Osteocyte (in vitro differentiated cells): ENCODE measurements around the gene GBX1. TPM values are rescaled to one million over a fixed set of nuclear protein-coding genes. Genes with fewer than 3 reads are reported as not detected.

Source experiments
- DNase-seq: peaks from one replicate; pipeline ENCODE4 v3.0.0; 2021; ENCODE audit warnings: mixed read lengths; ENCODE audit not compliant: unreplicated experiment; ENCODE audit errors: extremely low spot score
- H3K27ac Mint-ChIP-seq: one replicate; pipeline ENCODE4 v1.8.0; 2021; ENCODE audit warnings: mild to moderate bottlenecking, mixed read lengths; ENCODE audit not compliant: unreplicated experiment
- H3K27me3 Mint-ChIP-seq: one replicate; pipeline ENCODE4 v1.8.0; 2021; ENCODE audit warnings: mixed read lengths; ENCODE audit not compliant: unreplicated experiment
- H3K36me3 Mint-ChIP-seq: one replicate; pipeline ENCODE4 v1.8.0; 2021; ENCODE audit warnings: mixed read lengths; ENCODE audit not compliant: unreplicated experiment
- H3K4me1 Mint-ChIP-seq: one replicate; pipeline ENCODE4 v1.8.0; 2021; ENCODE audit warnings: mixed read lengths; ENCODE audit not compliant: unreplicated experiment
- H3K4me3 Mint-ChIP-seq: one replicate; pipeline ENCODE4 v1.8.0; 2021; ENCODE audit warnings: mild to moderate bottlenecking, moderate library complexity, mixed read lengths; ENCODE audit not compliant: unreplicated experiment
- H3K9me3 Mint-ChIP-seq: one replicate; pipeline ENCODE4 v1.8.0; 2021; ENCODE audit warnings: mixed read lengths; ENCODE audit not compliant: unreplicated experiment
- CTCF ChIP-seq: fragments of 200-600 bp; sonication (generic); IDR thresholded peaks from 2 replicates; pipeline ENCODE4 v1.5.0; 2021; ENCODE audit warnings: antibody characterized with exemption, mild to moderate bottlenecking, moderate library complexity
- long read RNA-seq: library from polyadenylated mRNA; unstranded; transcript quantifications from one replicate; pipeline ENCODE4 v2.0.0, GENCODE V29; 2021
- total RNA-seq: library from RNA; stranded (reverse); gene quantifications from 2 replicates; pipeline ENCODE4 v1.2.1, GENCODE V29; 2021

The GBX1 gene
- total RNA-seq: not detected in 2 replicates
- long read RNA-seq: 0 reads

- peaks cover 38% of the 10 kb centered on the region for H3K27me3 Mint-ChIP-seq
These were observed at the start of gene GBX1 for GRCh38 chr7:151167197-151167961. Gene GBX1, minus strand, starts transcription at chr7:151167694. Its CDS starts 146 bp downstream, at chr7:151167548.

GRCh38 chr7:151215396-151215795 is 47.9 kb upstream of the GBX1 start:
- Mint-ChIP-seq H3K9me3 (no peaks in the 10 kb centered on the region), H3K27me3 (no peaks in the 10 kb centered on the region), H3K4me3 (no peak overlapping the region), H3K4me1 (no peaks in the 10 kb centered on the region), H3K36me3 (peaks cover 45% of the 10 kb centered on the region), H3K27ac (no peak overlapping the region)
- DNase-seq: no peak
- TF ChIP-seq CTCF: no peak

More at GRCh38 chr7:151167197-151167961, at the start of gene GBX1:
- Mint-ChIP-seq H3K27ac (no peak within 1 kb of the TSS), H3K36me3 (no peaks in the 10 kb centered on the region), H3K4me1 (no peaks in the 10 kb centered on the region), H3K4me3 (peak within 1 kb of the TSS; percentile 53), H3K9me3 (no peaks in the 10 kb centered on the region)
- no peak for TF ChIP-seq CTCF
- DNase-seq: no peak

GRCh38 chr7:151213826-151214225 is 46.3 kb upstream of the GBX1 start:
- Mint-ChIP-seq H3K27me3 (no peaks in the 10 kb centered on the region), H3K27ac (no peak overlapping the region), H3K4me3 (no peak overlapping the region), H3K9me3 (no peaks in the 10 kb centered on the region), H3K36me3 (peaks cover 38% of the 10 kb centered on the region), H3K4me1 (no peaks in the 10 kb centered on the region)
- TF ChIP-seq CTCF: no peak
- no peak for DNase-seq

- no peak for DNase-seq
- Mint-ChIP-seq H3K4me1 (no peaks in the 10 kb centered on the region), H3K36me3 (peaks cover 27% of the 10 kb centered on the region), H3K27ac (no peak overlapping the region), H3K27me3 (no peaks in the 10 kb centered on the region), H3K9me3 (no peaks in the 10 kb centered on the region), H3K4me3 (no peak overlapping the region)
- no peak for TF ChIP-seq CTCF
These were observed 45.1 kb upstream of the GBX1 start for GRCh38 chr7:151212626-151213025.

- Mint-ChIP-seq H3K27me3 (peaks cover 6% of the 10 kb centered on the region), H3K4me3 (no peak overlapping the region), H3K4me1 (no peaks in the 10 kb centered on the region), H3K9me3 (no peaks in the 10 kb centered on the region), H3K36me3 (peaks cover 27% of the 10 kb centered on the region), H3K27ac (no peak overlapping the region)
- no peak for TF ChIP-seq CTCF
- DNase-seq: no peak
These were observed 43.8 kb upstream of the GBX1 start for GRCh38 chr7:151211155-151211772.
